Mucosa of descending colon (tissue), 3 donors: ENCODE results near the gene FAM78A. TPM values are rescaled to one million over a fixed set of nuclear protein-coding genes. Genes with fewer than 3 reads are reported as not detected.

Experiments
- ATAC-seq: fragments of 200-7000 bp; cut with Tn5 transposase; one replicate; pipeline ENCODE4 v1.9.1; 2020; ENCODE audit warnings: mild to moderate bottlenecking, moderate library complexity
- DNase-seq, 3 donors: peaks; one replicate each; pipeline ENCODE4 v3.0.0-alpha.2; 2020
- H3K36me3 ChIP-seq: fragments of 200-600 bp; one replicate; pipeline ENCODE4 v1.8.0; 2021; ENCODE audit warnings: low read depth, mild to moderate bottlenecking
- H3K4me1 ChIP-seq: fragments of 200-600 bp; one replicate; pipeline ENCODE4 v1.8.0; 2021; ENCODE audit warnings: low read depth, mild to moderate bottlenecking
- H3K4me3 ChIP-seq: fragments of 200-600 bp; one replicate; pipeline ENCODE4 v1.8.0; 2021; ENCODE audit warnings: mild to moderate bottlenecking
- H3K9me3 ChIP-seq: fragments of 200-600 bp; one replicate; pipeline ENCODE4 v1.8.0; 2021; ENCODE audit warnings: mild to moderate bottlenecking
- intact Hi-C, 2 donors: fragments of 100-400 bp; cut with DNase I in 1 of 2; cut with micrococcal nuclease in 1 of 2; formaldehyde crosslinking; loops; one replicate each; pipeline versions ENCODE4 v1.11.0 to v1.11.1; 2022; cut with DNase I, micrococcal nuclease
- long read RNA-seq, 2 donors: library from polyadenylated mRNA; unstranded; transcript quantifications; one replicate each; pipeline ENCODE4 v2.0.0, GENCODE V29; 2019 to 2021
- total RNA-seq, 3 donors: library from RNA; stranded (reverse); fragmentation: NEBNext Ultra II Directional in 2 of 3; extraction: Animal tissue kit (Norgen Biotek cat#: 25700) in 2 of 3; gene quantifications; one replicate each; pipeline versions ENCODE4 v1.2.1 to v1.2.4, GENCODE V29; 2021 to 2023
- TF ChIP-seq, protein P1 (sequence below): fragments of 200-600 bp; IDR thresholded peaks from one replicate; pipeline ENCODE4 v1.8.0; 2022; ENCODE audit warnings: antibody characterized with exemption, mild to moderate bottlenecking
- donor health status: DM: no; HTN: no; CAD: no; lungs with moderate emphysema.
- donor health status: DM: no; HTN: no; CAD: no.
- donor health status: DM: no; HTN: yes; CAD: no.

The FAM78A gene
- total RNA-seq, result 1 to 10 TPM; 1.4 to 3.9 (median 2.9) TPM
- long read RNA-seq, donor 1, partial matches to known transcripts, result 0 of 3 reads
- long read RNA-seq, donor 1, other reads (novel, unspliced or antisense), result 2 of 3 reads
- long read RNA-seq, donor 2, result 0 reads

GRCh38 chr9:131276094-131276888 lies at the start of gene FAM78A:
TSS of gene FAM78A (minus strand) at chr9:131276510. CDS start at chr9:131276179, 331 bp downstream.
- ATAC-seq (peak; percentile 16), DNase-seq (peak; percentile 49 to 83 (median 64))
- TF ChIP-seq, protein P1, sequence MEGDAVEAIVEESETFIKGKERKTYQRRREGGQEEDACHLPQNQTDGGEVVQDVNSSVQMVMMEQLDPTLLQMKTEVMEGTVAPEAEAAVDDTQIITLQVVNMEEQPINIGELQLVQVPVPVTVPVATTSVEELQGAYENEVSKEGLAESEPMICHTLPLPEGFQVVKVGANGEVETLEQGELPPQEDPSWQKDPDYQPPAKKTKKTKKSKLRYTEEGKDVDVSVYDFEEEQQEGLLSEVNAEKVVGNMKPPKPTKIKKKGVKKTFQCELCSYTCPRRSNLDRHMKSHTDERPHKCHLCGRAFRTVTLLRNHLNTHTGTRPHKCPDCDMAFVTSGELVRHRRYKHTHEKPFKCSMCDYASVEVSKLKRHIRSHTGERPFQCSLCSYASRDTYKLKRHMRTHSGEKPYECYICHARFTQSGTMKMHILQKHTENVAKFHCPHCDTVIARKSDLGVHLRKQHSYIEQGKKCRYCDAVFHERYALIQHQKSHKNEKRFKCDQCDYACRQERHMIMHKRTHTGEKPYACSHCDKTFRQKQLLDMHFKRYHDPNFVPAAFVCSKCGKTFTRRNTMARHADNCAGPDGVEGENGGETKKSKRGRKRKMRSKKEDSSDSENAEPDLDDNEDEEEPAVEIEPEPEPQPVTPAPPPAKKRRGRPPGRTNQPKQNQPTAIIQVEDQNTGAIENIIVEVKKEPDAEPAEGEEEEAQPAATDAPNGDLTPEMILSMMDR, result no peak
- peak within 1 kb of the TSS; percentile 26 for H3K4me3 ChIP-seq
- no peaks in the 10 kb centered on the region for H3K9me3 ChIP-seq
- intact Hi-C loops, result no loop called here
- H3K4me1 ChIP-seq, result peaks cover 4% of the 10 kb centered on the region
- H3K36me3 ChIP-seq, result no peaks in the 10 kb centered on the region

DNA sequence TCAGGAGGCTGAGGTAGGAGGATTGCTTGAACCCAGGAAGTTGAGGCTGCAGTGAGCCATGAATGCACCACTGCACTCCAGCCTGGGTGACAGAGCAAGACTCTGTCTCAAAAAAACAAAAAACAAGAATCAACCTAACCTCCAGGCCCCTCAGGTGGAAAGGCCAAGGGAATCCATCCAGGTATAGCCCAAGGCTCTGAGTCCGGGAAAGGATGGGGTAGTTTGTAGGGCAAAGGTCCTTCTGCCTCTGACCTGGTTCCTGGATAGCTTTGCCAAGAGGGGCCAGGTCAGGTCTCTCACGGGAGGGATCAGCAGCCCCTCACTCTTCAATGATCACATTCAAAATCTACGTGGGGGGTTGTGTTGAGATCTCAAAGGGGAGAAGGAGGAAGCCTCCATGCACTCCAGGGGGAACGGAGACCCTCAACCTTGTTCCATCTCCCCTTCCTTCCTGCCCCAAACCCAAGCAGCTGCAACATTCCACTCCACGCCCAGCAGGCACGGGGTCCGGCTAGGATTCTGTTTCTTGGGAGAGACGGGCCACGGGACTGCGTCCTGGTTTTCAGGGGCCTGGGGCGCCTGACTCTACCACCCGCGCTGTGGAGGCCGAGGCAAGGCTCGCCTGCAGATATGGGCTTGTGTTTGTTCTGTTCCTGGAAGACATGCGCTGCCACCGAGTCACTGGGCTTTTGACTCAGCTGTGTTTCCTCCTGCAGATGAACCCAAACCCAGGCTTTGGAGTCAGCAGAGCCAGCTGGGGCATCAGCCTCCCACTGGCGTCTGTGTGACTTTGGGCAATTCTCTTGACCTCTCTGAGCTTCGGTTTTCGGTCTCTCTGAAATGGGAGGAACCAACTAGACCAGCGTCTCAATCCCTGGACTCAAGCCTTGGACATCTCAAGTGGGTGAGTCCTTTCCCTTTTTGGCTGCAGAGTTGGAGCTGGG lies 48.7 kb upstream of the FAM78A start:
- intact Hi-C loops, result no loop called here
- ATAC-seq, result no peak

GRCh38 chr9:131323629-131324028 lies 47.3 kb upstream of the FAM78A start:
- intact Hi-C loops, result no loop called here
- Histone ChIP-seq H3K9me3 (no peaks in the 10 kb centered on the region), H3K4me3 (no peak overlapping the region), H3K4me1 (no peaks in the 10 kb centered on the region), H3K36me3 (no peaks in the 10 kb centered on the region)
- TF ChIP-seq, protein P1, result no peak
- ATAC-seq (no peak), DNase-seq (peak in 1 of 3 donors; percentile 29)

More for the DNA sequence above, 48.7 kb upstream of the FAM78A start:
- Histone ChIP-seq H3K36me3 (no peaks in the 10 kb centered on the region), H3K4me3 (no peak overlapping the region), H3K4me1 (no peaks in the 10 kb centered on the region), H3K9me3 (no peaks in the 10 kb centered on the region)
- peak in 1 of 3 donors; percentile 15 for DNase-seq
- TF ChIP-seq, protein P1, result no peak

GRCh38 chr9:131320031-131320685 lies 43.8 kb upstream of the FAM78A start:
- intact Hi-C loops, result no loop called here
- TF ChIP-seq, protein P1, result no peak
- peak in 1 of 3 donors; percentile 57 for DNase-seq
- ATAC-seq, result peak; percentile 13
- no peaks in the 10 kb centered on the region for H3K9me3 ChIP-seq
- no peaks in the 10 kb centered on the region for H3K4me1 ChIP-seq
- H3K4me3 ChIP-seq, result no peak overlapping the region
- H3K36me3 ChIP-seq, result no peaks in the 10 kb centered on the region

DNA sequence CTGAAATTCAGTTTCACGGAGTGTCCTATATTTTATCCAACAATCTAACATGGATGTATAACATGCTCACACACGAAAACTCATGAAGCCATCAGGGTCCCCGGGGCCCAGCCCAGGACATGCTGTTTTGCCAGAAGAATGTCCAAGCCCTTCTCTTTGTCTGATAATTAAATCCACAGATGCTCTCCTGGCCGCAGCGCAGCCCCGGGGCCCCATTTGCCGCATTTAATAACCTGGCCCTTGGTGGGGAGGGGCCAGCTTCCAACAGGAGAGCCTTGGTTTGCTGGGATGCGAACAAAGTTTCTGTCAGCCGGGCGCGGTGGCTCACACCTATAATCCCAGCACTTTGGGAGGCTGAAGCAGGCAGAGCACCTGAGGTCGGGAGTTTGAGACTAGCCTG lies 43.2 kb upstream of the FAM78A start:
- Histone ChIP-seq H3K36me3 (no peaks in the 10 kb centered on the region), H3K9me3 (no peaks in the 10 kb centered on the region), H3K4me1 (no peaks in the 10 kb centered on the region), H3K4me3 (no peak overlapping the region)
- intact Hi-C loops, result no loop called here
- DNase-seq, result peak in 1 of 3 donors; percentile 29
- ATAC-seq, result no peak
- TF ChIP-seq, protein P1, result no peak
